HG02763 (cell line): ENCODE measurements around the gene MRPS2.

Experiments used
- ATAC-seq: cut with Tn5 transposase; IDR thresholded peaks from one replicate; pipeline ENCODE4 v1.9.1; 2021; ENCODE audit warnings: mild to moderate bottlenecking, moderate library complexity; ENCODE audit not compliant: unreplicated experiment

The MRPS2 gene

DNA sequence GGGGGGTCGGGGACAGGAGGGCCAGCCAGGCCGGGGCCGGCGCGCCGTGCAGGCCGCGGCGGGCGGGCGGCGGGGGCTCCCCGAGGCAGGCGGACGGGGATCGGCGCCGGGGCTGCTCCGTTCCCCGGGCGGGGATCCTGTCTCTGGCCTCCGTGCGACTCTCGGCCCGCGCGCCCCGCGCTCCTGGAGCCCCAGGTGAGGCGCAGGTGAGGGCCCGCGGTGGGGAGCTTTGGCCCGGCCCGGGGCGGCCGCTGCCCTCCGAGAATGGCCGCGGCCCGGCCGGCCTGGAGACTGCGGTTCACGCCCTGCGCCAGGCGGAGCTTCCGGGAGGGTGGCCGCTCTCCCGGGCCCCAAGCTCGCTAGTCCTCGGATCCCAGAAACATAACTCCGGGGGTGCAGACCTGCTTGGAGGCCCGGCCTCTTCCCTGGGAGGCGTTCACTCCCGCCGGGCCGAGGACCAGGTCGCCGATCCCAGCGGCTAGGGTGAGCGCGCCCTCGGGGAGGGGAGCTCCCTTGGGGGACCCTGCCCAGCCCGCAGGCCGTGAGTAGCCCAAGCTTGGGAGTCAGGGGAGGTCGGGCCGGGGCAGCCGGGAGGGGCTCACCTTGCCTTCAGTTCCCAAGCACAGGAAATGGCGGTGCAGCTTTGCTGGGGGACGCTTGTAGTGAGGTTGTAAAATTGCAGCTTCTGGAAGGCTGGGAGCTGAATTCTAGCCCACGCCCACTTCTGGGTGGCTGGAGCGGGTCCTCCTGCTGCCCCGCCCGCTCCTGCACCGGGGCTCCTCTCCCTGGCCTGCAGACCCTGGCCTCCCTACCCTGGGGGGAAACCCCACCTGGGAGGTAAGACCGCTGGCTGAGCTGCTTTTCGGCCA is 20.2 kb upstream of the MRPS2 start:
- no peak for ATAC-seq

DNA sequence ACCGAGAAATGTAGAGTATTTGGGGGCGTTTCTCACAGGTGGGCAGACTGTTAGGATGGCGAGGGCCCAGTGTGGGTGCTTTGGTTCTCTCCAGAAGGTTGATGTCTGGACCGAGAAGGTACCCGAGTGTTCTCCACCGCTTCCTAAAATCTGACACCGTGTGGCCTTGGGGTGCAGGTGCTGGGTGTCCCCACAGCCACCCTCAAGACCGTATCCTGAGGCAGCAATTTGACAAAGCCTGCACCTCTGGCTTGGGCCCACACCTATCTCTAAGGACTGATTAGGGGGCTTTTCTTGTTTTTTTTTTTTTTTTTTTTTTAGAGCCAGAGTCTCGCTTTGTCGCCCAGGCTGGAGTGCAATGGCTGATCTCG is 19.6 kb upstream of the MRPS2 start:
- no peak for ATAC-seq

DNA sequence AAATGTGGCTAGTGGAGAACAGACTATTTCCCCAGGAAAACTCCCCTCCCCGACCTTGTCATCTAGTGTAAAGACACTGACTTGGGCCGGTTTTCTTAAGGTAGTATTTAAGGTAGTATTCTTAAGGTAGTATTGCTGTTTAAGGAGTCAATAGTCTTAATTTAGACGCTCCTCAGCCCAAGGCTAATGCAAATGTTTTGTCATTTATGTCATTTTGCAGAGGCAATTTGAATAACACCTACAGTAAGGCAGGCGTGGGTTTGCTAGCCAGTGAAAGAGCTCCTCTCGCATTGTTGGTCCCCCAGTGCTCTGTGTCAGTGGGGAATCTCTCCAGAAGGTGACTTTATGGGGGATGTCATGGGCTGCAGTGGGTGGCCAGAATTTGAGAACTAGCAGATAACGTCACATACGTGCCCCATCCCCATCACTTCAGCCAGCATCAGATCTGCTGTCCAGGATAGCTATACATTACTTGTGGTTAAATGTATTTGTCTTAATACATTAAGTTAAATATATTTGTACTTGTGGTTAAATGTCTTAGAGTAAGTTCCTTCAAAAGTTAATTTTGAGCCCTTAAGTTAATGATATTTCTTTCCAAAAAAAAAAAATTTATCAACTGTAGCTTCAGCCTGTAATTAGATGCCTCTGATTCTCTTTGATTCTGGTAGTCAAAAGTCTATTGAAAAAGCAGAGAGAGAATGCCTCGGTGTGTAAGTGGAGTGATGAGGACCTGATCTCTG is 18.3 kb upstream of the MRPS2 start:
- no peak for ATAC-seq

DNA sequence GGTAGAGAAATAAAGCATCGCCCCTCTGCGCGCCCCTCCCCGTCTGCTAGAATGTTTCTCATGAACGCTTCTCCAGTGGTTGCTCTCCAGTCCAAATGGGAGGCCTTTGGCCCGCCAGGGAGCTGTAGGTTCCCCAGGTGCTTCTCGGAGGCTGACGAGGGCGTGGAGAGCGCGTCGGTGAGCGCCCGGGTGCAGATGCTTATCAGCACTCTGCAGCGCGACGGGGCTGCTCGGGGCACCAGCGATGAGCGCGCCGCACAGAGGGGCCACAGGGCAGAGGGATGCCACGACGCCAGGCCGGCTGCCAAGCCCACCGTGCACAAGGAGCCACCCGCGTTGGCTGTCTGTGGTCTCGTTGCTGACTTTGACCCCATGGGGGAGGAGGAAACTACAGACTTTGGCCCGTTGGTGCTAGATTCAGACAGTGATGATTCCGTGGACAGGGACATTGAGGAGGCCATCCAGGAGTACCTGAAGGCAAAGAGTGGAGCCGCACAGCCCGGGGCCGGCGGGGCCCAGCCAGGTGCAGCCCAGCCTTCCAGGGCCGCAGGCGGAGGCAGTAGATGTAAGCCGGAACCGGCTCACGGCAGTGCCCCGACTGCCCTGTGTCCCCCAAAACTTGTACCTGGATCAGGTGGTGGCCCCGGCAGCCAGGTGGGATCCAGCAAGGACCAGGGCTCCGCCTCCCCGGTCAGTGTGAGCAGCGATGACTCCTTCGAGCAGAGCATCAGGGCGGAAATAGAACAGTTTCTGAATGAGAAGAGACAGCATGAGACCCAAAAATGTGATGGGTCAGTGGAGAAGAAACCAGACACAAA is 15.8 kb upstream of the MRPS2 start:
- ATAC-seq: no peak

DNA sequence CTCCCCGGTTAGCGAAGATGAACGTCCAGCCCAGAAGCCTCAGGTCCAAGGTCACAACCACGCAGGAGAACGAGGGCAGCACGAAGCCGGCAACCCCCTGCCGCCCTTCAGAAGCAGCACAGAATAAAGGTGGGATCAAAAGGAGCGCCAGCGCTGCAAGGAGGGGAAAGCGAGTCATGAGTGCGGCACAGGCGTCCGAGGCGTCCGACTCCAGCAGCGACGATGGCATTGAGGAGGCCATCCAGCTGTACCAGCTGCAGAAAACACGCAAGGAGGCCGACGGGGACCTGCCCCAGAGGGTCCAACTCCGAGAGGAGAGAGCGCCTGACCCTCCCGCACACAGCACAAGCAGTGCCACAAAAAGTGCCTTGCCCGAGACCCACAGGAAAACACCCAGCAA is 15.1 kb upstream of the MRPS2 start:
- no peak for ATAC-seq

DNA sequence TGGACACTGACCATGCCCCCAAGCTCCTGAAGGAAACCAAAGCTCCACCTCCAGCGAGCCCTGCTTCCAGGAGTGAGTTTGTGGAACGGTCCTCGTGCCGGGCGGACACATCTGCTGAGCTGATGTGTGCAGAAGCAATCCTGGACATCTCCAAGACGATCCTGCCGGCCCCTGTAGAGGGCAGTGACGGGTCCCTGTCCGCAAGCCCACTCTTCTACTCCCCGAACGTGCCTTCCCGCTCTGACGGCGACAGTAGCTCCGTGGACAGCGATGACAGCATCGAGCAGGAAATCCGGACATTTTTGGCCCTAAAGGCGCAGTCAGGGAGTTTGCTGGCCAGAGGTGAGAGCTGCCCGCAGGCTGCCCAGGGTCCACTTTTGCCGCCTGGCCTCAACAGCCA is 14.7 kb upstream of the MRPS2 start:
- no peak for ATAC-seq

DNA sequence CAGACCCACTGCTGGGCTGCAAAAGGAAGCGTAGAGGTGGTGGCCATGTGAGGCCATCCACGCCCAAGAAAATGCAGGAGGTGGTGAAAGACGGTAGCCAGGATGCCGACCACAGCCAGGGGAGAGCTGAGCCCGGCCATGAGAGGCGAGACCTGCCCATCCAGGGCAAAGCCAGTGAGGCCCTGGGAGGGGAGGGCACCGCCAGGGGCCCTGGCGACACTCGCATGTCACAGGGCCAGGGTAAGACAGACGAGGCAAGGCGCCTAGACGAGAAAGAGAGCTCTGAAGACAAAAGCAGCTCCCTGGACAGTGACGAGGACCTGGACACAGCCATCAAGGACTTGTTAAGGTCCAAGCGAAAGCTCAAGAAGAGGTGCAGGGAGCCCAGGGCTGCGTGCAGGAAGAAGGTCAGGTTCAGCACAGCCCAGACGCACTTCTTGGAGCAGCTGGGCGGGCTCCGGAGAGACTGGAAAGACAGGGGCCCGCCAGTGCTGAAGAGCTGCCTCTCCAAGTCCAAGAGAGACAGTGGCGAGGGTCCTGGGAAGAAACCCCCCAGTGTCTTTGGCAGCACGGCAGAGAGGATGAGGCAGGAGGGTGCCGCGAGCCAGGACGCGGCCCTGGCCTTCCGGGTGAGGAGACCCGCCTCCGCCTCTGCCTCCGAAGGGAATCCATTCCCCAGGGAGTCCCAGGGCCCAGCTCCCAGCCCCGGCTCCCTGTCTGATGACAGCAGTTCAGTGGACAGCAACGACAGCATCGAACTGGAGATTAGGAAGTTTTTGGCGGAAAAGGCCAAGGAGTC is 14.0 kb upstream of the MRPS2 start:
- ATAC-seq: no peak

DNA sequence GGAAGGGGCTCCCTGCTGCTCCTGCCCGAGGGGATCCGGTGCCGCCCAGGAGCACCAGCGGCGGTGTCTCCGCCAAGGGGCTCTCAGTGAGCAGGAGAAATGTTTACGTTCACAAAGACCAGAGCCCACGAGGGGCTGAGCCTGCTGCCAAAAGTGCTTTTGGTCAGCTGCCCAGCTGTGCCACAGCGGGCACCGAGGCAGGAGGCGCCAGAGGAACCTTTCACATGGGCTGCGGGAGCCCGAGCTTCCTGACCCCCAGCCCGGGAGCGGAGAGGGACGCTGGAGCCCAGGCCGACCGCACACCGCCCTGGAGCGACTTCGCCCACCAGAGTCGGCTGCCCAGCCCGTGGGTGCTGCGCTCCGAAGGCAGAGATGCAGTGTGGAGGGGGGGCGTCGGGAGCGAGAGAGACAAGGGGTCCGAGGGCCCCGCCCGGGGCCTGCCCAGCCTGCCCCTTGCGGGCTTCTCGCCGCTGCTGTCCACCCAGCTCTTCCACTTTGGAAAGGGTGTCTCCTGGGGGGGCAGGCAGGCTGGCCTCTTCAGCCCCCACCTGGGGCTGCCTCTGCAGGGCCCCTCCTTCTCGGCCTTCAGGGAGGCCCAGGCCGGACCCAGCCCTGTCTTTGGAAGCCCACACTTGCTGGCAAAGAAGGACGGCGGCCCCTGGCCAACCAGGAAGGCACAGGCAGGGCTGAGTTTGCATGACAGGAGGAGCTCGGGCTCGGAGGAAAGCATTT is 13.0 kb upstream of the MRPS2 start:
- no peak for ATAC-seq

DNA sequence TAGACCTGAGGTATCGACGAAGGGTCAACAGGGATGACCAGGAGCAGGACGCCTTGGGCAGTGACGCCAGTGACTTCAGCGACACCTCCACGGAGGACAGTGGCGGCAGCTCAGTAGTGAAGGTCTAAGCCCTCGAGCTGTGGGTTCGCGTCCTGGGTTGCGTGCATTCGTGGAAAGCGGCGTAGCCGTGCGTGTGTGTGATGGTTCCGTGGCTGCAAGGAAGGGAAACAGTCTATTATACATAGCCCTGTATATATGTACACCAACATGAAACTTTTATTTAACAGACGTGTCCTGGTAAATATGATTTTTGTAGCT is 12.5 kb upstream of the MRPS2 start:
- ATAC-seq: no peak

DNA sequence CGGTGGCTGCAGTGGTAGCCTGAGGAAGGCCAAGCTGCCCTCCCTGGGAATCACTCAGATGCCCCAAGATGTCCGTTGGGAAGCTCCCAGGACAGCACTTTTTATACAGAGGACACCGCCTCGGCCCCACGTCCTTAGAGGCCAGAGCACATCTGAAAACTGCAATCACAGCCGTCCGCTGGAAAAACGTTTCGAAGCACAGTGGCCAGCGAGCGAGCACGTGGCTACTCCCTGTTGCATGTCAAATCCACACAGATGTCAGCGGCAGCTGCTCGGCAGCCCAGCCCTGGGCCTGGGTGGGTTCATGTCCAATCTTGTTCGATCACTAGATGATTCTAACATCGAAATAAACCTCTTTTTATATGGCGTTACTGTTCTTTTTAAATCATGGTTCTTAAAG is 12.0 kb upstream of the MRPS2 start:
- no peak for ATAC-seq

DNA sequence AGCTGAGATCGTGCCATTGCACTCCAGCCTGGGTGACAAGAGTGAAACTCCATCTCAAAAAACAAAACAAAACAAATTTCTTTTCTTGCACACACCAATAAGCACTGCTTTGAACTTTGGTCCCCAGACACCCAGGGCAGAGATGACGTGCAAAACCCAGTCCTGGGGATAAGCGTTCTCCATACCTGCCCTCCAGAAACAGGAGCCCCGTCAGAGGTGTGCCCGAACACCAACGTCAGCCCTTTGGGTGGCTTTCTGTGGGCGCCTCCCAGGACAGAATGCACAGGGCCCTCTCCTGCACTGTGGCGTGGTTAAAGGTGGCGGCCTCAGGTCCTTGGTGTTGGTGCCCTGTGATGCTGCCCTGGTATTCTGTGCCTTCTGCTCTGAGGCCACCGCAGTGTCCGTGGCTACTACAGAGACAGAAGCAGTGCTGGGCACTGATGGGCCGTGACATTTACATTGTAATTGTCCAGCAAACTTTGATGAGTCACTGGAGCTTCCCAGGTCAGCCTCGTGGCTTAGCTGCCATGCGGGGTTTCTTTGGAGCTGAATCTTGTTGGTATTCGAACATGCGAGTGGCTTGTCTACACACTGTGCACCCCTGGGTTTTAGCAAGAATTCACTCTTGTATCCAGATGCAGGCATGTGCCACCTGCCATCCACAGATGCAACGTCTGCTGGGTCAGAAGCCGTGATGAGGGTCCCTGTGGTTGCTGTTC is 11.1 kb upstream of the MRPS2 start:
- ATAC-seq: no peak

DNA sequence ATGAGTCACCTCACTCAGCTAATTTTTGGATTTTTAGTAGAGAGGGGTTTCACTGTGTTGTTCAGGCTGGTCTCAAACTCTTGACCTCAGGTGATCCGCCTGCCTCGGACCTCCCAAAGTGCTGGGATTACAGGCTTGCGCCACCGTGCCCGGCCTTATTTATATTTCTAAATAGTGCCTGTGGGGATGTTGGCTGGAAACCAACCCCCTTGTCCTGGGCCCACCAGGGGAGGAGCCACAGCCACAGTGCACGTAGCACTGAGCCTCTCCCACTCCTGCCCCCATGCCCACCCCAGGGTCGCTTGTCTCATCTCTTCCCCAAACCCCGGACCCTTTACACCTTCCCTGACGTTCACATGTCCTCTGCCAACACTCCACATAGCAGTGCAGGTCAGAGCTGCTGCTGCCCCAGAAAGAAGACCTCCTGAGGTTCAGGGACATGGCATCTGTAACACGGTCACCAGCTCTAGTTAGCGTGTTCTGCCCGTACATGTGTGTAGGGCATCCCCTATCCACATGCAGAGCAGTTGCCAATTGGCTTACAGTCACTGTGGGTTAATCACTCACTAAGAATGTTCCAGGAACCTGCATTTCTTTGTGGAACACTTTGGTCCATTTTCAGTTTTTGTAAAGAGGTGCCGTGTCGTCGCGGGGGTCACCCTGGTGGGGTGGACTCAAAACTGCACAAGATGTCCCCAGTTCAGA is 10.2 kb upstream of the MRPS2 start:
- ATAC-seq: no peak

DNA sequence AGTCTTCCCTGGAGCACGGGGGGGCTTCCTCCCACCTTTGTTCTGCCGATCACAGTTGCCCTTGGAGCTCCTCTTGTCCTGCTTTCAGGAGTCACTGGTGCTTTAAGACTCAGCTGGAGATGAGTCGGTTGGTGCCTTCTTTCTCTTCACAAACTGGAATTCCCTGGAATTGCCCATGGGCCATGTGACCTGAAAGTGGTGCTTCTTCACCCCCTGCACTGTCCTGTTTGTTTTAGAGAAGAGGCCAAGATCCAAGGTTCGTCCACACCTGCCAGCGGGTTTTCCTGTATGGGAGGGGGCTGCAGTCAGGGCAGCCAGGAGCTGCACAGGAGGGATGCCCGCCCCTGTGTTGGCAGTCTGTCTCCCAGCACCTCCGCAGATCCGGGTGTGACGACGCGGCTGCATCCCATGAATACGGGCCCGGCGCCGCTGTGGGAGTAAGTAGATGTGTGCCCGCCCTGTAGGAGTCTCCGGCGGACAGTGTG is 9.5 kb upstream of the MRPS2 start:
- no peak for ATAC-seq

DNA sequence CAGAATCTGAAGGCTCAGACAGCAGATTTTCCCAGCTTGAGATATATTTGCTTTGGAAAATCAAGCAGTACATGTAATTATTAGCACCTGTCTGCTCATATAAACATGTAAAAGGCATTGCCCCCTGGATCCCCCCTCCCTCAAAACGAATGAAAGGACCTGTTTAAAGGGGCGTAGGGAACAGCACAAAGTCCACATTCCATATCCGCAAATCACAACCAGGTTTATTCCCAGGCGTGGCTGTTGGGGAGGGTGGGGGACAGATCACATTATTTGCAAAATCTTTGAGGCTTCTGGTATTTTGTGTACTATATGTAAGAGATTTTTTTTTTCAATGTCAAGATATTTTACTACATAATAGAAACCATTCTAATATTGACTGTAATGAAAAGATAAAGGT is 8.7 kb upstream of the MRPS2 start:
- ATAC-seq: no peak

DNA sequence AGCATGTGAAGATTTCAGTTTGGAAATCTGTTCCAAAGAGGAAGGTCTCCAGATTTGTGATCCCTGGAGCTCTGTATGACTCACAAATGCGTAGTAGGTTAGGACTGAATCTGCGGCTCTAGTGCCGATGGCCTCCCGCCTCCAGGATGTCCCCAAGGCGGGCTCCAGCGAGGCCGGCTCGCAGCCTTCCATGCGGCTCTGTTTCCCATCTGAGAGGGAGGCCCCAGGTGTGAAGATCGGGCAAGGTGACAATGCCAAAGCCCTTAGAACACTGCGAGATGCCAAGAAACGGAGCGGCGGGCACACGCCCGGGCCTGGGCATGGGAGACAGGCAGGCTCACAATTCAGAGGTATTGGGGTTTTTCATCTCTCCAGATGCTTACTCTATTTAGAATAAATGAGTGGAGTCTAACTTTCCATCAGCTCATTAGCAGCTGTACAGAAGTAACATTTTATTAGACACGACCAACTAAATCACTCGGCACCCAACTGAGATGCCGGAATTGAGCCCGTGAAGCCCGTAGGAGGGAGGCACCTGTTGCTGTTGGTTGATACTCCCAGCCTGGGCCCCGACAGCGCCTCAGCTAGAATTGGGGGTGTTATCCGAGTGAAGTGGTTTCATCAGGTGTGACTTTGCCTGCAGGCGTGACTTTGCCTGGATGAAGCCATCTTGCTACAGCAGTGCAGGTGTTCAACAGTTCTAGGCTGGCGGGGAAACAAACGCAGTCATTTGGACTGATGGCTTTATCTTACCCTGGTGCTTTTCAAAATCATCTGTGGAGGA is 7.4 kb upstream of the MRPS2 start:
- ATAC-seq: no peak

DNA sequence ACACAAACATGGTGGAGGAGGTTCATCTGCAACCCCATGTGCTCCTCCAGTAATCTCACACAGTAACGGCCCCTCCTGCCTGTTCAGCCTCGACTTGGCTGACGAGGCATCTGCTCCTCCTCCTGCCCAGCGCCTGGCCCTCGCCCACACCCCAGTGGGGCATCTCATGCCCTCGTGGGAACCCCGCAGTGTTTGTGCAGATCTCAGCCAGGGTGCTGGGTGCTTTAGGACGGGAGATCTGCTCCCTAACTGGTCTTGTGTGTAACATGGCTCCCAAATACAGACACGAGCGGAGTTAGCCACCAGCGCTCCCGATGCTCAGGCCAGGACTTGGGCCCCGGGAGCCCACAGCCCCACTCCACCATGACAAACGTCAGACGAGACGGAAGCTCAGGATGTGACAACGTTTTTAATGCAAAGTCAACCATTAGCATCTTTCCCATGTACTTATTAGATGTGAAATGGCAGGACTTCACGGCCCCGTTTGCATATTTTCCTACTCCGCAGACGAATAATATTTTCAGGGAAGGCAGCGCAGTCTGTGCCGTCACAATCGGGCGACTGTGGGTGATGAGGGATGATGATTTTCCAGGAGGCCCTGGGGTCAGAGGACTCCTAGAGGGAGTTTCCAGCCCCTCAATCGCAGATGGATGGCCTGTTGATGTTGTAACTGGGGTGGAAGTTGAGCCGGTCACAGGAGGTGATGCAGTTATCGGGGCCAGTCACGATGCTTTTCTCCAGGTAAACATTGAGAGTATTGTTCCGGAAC is 5.5 kb upstream of the MRPS2 start:
- no peak for ATAC-seq

DNA sequence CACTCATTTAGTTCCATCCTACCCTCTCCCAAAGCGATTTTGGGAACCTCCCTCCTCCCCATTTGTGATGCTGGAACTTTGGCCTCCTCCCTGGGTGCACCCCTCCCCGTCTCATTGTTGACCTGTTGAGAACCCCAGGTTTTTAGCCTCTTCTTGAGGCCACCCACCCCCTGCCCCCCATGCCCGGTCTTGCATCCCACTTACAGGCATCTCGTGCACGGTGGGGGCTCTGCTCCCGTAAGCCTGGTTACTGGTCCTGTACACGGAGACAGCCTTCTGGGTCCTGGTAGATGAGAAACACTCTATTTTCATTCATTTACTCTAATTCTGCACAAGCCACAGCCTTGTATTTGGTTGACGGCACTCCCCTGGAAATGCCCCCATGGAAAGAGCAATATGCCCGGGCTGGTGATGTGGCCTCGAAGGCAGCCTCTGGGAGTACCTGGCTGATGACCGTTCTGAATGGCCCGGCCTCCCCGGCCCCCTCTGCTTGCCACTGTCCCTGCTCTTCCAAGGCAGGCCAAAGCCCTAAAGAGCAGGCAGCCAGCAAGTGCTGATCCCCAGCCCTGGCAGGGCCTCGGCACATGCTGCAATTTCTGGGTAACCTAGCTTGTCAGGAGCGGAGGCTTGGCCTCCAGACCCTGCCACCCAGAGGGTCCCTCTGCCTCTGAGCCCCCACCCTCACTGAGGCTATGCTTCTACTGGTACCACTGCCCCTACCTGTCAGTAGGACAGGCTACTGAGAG is 1.9 kb upstream of the MRPS2 start:
- no peak for ATAC-seq
